GM12878 (cell line): Measurements from ENCODE around the gene TMEM120B. TPM values are rescaled to one million over a fixed set of nuclear protein-coding genes. Genes with fewer than 3 reads are reported as not detected.

ENCODE experiments used
- ATAC-seq: fragments of 200-7000 bp; cut with Tn5 transposase; 3 replicates; pipeline ENCODE4 v1.9.1; 2020; ENCODE audit warnings: mild to moderate bottlenecking, moderate library complexity
- BruUV-seq: library from RNA; stranded (reverse); fragments of 400-500 nt; replicated peaks from 2 replicates; lab custom pipeline; 2021; lab: Mats Ljungman, UMichigan
- CTCF ChIA-PET: fragments of 300-600 bp; sonication (Branson Sonifier 250); formaldehyde crosslinking; extraction: SDS; loops from one replicate; lab custom pipeline; 2021; ENCODE audit warnings: inconsistent platforms; lab: Yijun Ruan, JAX
- POLR2A ChIA-PET: fragments of 350-600 bp; formaldehyde crosslinking; extraction: SDS; loops from one replicate; lab custom pipeline; 2021; ENCODE audit warnings: inconsistent platforms; lab: Charles Lee
- RAD21 ChIA-PET: fragments of 300-600 bp; sonication (Branson Sonifier 250); formaldehyde crosslinking; loops from one replicate; lab custom pipeline; 2023; ENCODE audit warnings: antibody characterized with exemption; ENCODE audit not compliant: unreplicated experiment; lab: Charles Lee
- SMC1A ChIA-PET: fragments of 300-600 bp; sonication (Branson Sonifier 250); formaldehyde crosslinking; loops from one replicate; lab custom pipeline; 2023; ENCODE audit not compliant: unreplicated experiment, uncharacterized antibody; lab: Charles Lee
- DNase-seq: peaks from one replicate; pipeline ENCODE4 v3.0.0-alpha.2; 2011; ENCODE audit warnings: low read depth, low spot score
- FAIRE-seq: peaks from 3 replicates; lab custom pipeline; 2011; peaks lifted over from hg19 to GRCh38; lab: Jason Lieb, UNC
- H2AFZ ChIP-seq: 2 replicates; pipeline ENCODE4 v1.6.0; 2011; ENCODE audit warnings: low read depth, low read length, control low read depth; ENCODE audit not compliant: control insufficient read depth
- H3K27ac ChIP-seq: 2 replicates; pipeline ENCODE4 v1.5.1; 2011; ENCODE audit warnings: control low read depth; ENCODE audit not compliant: control insufficient read depth, insufficient read depth
- H3K27me3 ChIP-seq, 2 experiments: replicated peaks in 1 of 2; 2 replicates each; pipeline versions ENCODE4 v1.6.0 to v1.6.1; 2011; ENCODE audit warnings: low read length in 1 of 2; ENCODE audit not compliant: control insufficient read depth in 2 of 2, insufficient read depth in 2 of 2
- H3K36me3 ChIP-seq, 2 experiments: 2 replicates each; pipeline ENCODE4 v1.5.1; 2011; ENCODE audit warnings: low read length in 1 of 2; ENCODE audit not compliant: control insufficient read depth in 2 of 2, insufficient read depth in 2 of 2
- H3K4me1 ChIP-seq: 2 replicates; pipeline ENCODE4 v1.6.1; 2011; ENCODE audit warnings: mild to moderate bottlenecking, low read length, moderate library complexity, mixed read lengths; ENCODE audit not compliant: control insufficient read depth, insufficient read depth
- H3K4me2 ChIP-seq: 2 replicates; pipeline ENCODE4 v1.6.0; 2011; ENCODE audit warnings: control low read depth; ENCODE audit not compliant: control insufficient read depth, insufficient read depth
- H3K4me3 ChIP-seq: fragments of 200-600 bp; sonication (generic); 2 replicates; pipeline ENCODE4 v1.5.1; 2016
- H3K79me2 ChIP-seq: 2 replicates; pipeline ENCODE4 v1.6.0; 2011; ENCODE audit warnings: low read length; ENCODE audit not compliant: control insufficient read depth, insufficient read depth
- H3K9ac ChIP-seq: 2 replicates; pipeline ENCODE4 v1.8.0; 2011; ENCODE audit warnings: low read length, control low read depth, mixed read lengths; ENCODE audit not compliant: control insufficient read depth, insufficient read depth
- H3K9me3 ChIP-seq: replicated peaks from 3 replicates; pipeline ENCODE4 v1.5.1; 2011; ENCODE audit warnings: mild to moderate bottlenecking, low read length; ENCODE audit not compliant: control insufficient read depth, insufficient read depth
- H4K20me1 ChIP-seq: 2 replicates; pipeline ENCODE4 v1.6.0; 2011; ENCODE audit not compliant: control insufficient read depth, insufficient read depth
- CBX5 ChIP-seq: sonication (generic); IDR thresholded peaks from 2 replicates; pipeline ENCODE4 v1.6.1; 2016; ENCODE audit warnings: low read depth, moderate library complexity, mild to moderate bottlenecking, inconsistent platforms
- WGBS: methylation state at CpG from one replicate; pipeline ENCODE4 v1.1.6; 2016; ENCODE audit warnings: low lambda C conversion rate; ENCODE audit not compliant: insufficient replicate concordance, insufficient coverage; ENCODE audit errors: missing lambda C conversion rate; 5-methylcytosine and 5-hydroxymethylcytosine counted together
- in situ Hi-C: fragments of 300-500 bp; cut with MboI; formaldehyde crosslinking; loops from 9 replicates; pipeline ENCODE4 v1.14.3; 2018; ENCODE audit warnings: mixed read lengths
- intact Hi-C: fragments of 100-400 bp; cut with micrococcal nuclease; formaldehyde crosslinking; loops from one replicate; pipeline ENCODE4 v1.14.2; 2022; ENCODE audit not compliant: unreplicated experiment
- polyA plus RNA-seq, 11 experiments: library from polyadenylated mRNA; depleted of rRNA in 4 of 11; unstranded in 6 of 11; stranded (reverse) in 5 of 11; fragments of >200 nt; fragmentation: Nextera tagmentation in 4 of 11; fragmentation: Illumina TruSeq in 1 of 11; extraction: Ambion mirVana in 4 of 11; extraction: Trizol in 1 of 11; gene quantifications; 1 replicate in 1 of 11; 2 replicates in 10 of 11; pipeline versions ENCODE4 v1.2.1 to v1.2.3, GENCODE V29; 2011 to 2016; ENCODE audit warnings: inconsistent platforms in 2 of 11, missing spikeins in 2 of 11, low read depth in 1 of 11
- total RNA-seq, 4 experiments: library from RNA; depleted of rRNA in 3 of 4; stranded (reverse); fragments of >200 nt in 3 of 4; fragmentation: Illumina TruSeq in 1 of 4; extraction: Trizol in 1 of 4; gene quantifications; 2 replicates each; pipeline versions ENCODE4 v1.2.1 to v1.2.3, GENCODE V29; 2013 to 2021
- TF ChIP-seq, protein P1 (sequence below): IDR thresholded peaks from 2 replicates; pipeline ENCODE4 v1.6.1; 2011; ENCODE audit warnings: mild to moderate bottlenecking, low read depth, low read length, moderate library complexity; ENCODE audit not compliant: insufficient replicate concordance
- TF ChIP-seq, protein P2 (sequence below): fragments of 450-650 bp; IDR thresholded peaks from 2 replicates; pipeline ENCODE4 v1.6.1; 2016; ENCODE audit warnings: mild to moderate bottlenecking, moderate library complexity, borderline replicate concordance
- TF ChIP-seq, protein P3 (sequence below): fragments of 450-650 bp; IDR thresholded peaks from 2 replicates; pipeline ENCODE4 v1.6.1; 2018; ENCODE audit warnings: mild to moderate bottlenecking, low read depth, moderate library complexity; ENCODE audit not compliant: partially characterized antibody

Gene TMEM120B
- total and polyA plus RNA-seq, 10 of the 15 experiments (the other 5 are each of a cell fraction or from before 2014, with no cell fraction given): 4.0 to 26.2 (median 9.2) TPM

DNA sequence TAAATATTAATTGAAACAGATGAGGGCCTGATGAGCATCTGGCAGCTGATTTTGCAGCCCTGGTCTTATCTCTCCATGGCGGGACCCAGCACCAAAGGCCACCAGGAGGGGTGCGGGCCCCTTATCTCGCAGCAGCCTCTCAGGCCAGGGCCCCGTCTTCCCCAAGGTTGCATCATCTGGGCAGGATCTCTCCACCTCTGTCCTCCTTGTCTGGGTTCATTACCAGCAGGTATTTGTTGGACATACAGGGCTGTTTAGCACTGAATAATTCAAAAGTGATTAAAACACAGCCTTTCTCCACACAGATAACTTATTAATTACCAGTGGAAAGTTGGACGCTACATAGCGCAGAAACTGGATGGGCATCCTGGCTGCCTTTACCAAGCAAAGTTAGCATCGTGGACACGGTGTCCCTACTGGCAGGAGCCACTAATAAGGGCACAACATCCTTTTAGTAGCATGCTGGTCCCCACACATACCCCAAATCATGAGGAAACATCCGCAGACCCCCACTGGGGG lies 25.8 kb downstream of the TMEM120B start:
- Histone ChIP-seq H3K9ac (no peak overlapping the region), H3K4me2 (no peak overlapping the region), H3K4me3 (no peak overlapping the region), H4K20me1 (no peaks in the 10 kb centered on the region), H3K27ac (no peak overlapping the region), H3K27me3 (no peaks in the 10 kb centered on the region), H2AFZ (no peak overlapping the region), H3K4me1 (no peaks in the 10 kb centered on the region), H3K79me2 (no peaks in the 10 kb centered on the region), H3K36me3 (no peaks in the 10 kb centered on the region), H3K9me3 (no peaks in the 10 kb centered on the region)
- no peak for DNase-seq
- no peak for ATAC-seq
- 95% methylated on average over 9 of the region's 9 CpGs for WGBS
- in situ Hi-C loops: no loop called here
- intact Hi-C loops: no loop called here
- ChIA-PET CTCF (no interaction called here), POLR2A (no interaction called here), RAD21 (no interaction called here), SMC1A (no interaction called here)
- BruUV-seq: no TSS peak
- TF ChIP-seq CBX5: no peak
- TF ChIP-seq, protein P1, sequence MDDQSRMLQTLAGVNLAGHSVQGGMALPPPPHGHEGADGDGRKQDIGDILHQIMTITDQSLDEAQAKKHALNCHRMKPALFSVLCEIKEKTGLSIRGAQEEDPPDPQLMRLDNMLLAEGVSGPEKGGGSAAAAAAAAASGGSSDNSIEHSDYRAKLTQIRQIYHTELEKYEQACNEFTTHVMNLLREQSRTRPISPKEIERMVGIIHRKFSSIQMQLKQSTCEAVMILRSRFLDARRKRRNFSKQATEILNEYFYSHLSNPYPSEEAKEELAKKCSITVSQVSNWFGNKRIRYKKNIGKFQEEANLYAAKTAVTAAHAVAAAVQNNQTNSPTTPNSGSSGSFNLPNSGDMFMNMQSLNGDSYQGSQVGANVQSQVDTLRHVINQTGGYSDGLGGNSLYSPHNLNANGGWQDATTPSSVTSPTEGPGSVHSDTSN: no peak
- no peak for FAIRE-seq

DNA sequence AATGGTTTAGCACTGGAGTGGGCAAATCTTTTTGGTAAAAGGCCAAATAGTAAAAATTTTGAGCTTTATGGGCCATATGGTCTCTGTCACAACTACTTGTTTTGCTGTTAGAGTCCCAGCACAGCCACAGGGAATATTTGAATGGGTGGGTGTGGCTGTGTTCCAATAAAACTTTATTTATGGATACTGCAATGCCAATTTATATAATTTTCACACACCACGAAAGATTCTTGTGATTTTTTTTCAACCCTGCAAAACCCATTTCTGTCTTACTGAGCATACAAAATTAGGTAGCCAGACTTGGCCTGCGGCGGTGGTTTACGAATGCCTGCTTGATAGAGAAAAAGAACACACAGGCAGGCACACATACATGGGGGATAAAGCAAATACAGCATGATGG lies 28.3 kb downstream of the TMEM120B start:
- no TSS peak for BruUV-seq

More for the DNA sequence above, 28.3 kb downstream of the TMEM120B start:
- no peak overlapping the region for H3K4me2 ChIP-seq
- ATAC-seq (no peak), FAIRE-seq (no peak), DNase-seq (no peak)
- TF ChIP-seq, protein P2, sequence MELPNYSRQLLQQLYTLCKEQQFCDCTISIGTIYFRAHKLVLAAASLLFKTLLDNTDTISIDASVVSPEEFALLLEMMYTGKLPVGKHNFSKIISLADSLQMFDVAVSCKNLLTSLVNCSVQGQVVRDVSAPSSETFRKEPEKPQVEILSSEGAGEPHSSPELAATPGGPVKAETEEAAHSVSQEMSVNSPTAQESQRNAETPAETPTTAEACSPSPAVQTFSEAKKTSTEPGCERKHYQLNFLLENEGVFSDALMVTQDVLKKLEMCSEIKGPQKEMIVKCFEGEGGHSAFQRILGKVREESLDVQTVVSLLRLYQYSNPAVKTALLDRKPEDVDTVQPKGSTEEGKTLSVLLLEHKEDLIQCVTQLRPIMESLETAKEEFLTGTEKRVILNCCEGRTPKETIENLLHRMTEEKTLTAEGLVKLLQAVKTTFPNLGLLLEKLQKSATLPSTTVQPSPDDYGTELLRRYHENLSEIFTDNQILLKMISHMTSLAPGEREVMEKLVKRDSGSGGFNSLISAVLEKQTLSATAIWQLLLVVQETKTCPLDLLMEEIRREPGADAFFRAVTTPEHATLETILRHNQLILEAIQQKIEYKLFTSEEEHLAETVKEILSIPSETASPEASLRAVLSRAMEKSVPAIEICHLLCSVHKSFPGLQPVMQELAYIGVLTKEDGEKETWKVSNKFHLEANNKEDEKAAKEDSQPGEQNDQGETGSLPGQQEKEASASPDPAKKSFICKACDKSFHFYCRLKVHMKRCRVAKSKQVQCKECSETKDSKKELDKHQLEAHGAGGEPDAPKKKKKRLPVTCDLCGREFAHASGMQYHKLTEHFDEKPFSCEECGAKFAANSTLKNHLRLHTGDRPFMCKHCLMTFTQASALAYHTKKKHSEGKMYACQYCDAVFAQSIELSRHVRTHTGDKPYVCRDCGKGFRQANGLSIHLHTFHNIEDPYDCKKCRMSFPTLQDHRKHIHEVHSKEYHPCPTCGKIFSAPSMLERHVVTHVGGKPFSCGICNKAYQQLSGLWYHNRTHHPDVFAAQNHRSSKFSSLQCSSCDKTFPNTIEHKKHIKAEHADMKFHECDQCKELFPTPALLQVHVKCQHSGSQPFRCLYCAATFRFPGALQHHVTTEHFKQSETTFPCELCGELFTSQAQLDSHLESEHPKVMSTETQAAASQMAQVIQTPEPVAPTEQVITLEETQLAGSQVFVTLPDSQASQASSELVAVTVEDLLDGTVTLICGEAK: peak; percentile 47; the same call in 1 of the 2 replicates
- TF ChIP-seq, protein P3, sequence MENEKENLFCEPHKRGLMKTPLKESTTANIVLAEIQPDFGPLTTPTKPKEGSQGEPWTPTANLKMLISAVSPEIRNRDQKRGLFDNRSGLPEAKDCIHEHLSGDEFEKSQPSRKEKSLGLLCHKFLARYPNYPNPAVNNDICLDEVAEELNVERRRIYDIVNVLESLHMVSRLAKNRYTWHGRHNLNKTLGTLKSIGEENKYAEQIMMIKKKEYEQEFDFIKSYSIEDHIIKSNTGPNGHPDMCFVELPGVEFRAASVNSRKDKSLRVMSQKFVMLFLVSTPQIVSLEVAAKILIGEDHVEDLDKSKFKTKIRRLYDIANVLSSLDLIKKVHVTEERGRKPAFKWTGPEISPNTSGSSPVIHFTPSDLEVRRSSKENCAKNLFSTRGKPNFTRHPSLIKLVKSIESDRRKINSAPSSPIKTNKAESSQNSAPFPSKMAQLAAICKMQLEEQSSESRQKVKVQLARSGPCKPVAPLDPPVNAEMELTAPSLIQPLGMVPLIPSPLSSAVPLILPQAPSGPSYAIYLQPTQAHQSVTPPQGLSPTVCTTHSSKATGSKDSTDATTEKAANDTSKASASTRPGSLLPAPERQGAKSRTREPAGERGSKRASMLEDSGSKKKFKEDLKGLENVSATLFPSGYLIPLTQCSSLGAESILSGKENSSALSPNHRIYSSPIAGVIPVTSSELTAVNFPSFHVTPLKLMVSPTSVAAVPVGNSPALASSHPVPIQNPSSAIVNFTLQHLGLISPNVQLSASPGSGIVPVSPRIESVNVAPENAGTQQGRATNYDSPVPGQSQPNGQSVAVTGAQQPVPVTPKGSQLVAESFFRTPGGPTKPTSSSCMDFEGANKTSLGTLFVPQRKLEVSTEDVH: no peak
- RAD21 ChIA-PET: no interaction called here
- H2AFZ ChIP-seq: no peak overlapping the region
- H3K36me3 ChIP-seq: peaks cover 2 to 3% of the 10 kb centered on the region in 2 experiments; a peak in 2 of 4 replicates
- H3K4me3 ChIP-seq: no peak overlapping the region
- H4K20me1 ChIP-seq: no peaks in the 10 kb centered on the region
- WGBS: 100% methylated on average over 4 of the region's 4 CpGs
- no peak overlapping the region for H3K27ac ChIP-seq
- in situ Hi-C loops (no loop called here), intact Hi-C loops (no loop called here)
- no peaks in the 10 kb centered on the region for H3K4me1 ChIP-seq
- SMC1A ChIA-PET: no interaction called here
- H3K79me2 ChIP-seq: no peaks in the 10 kb centered on the region
- CTCF ChIA-PET: no interaction called here
- POLR2A ChIA-PET: no interaction called here
- no peak overlapping the region for H3K9ac ChIP-seq
- no peaks in the 10 kb centered on the region for H3K27me3 ChIP-seq
- H3K9me3 ChIP-seq: no peaks in the 10 kb centered on the region
